HG03064 (cell line): ENCODE results near the gene ATP6V1E1.
"Not testable (repeated sequence)": the region's sequence is repeated elsewhere in the genome, so short reads cannot be mapped to it uniquely, and the experiment has no call there.

Experiments
- ATAC-seq: cut with Tn5 transposase; IDR thresholded peaks from one replicate; pipeline ENCODE4 v1.9.1; 2021; ENCODE audit warnings: low read depth; ENCODE audit not compliant: unreplicated experiment

Gene ATP6V1E1

GRCh38 chr22:17586831-17587440, 41.6 kb downstream of the ATP6V1E1 start:
- ATAC-seq = no peak

DNA sequence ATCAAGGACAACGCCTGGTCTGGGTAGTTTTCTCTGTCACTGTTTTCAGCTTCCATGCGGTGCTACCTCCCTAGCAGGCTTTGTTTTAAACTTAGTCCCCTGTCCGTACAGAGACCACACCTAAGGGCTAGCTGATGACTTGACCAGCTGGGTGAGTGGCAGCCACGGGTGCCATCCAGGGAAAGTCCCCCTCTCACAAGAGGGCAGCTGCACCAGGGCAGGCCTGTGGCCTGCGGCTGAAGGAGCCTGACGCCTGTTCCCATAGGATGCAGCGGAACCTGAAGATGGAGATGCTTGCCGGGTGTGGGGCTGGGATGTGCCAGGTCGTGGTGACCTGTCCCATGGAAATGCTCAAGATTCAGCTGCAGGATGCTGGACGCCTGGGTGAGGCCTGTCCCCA, 45.4 kb downstream of the ATP6V1E1 start:
- no peak for ATAC-seq

DNA sequence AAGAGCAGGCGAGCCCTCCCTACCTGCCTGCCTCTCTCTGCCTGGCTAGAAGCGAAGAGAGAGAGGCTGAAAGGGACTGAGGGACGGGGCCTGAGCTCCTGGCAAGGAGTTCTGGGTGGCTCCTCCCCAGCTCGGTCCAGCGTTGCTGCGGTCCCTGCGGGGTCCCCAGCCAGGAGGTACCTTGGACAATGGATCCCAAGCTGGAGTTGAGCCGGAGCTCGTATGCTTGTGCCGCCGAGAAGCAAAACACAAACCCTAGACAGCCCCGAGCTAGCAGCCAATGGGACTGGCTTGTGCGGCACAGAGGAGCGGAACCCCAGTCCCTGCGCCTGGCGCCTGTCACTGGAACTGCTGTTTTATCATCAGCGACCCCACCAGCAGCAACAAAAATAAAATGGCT, 46.9 kb downstream of the ATP6V1E1 start:
- no peak for ATAC-seq

- no peak for ATAC-seq
Measured at GRCh38 chr22:17581056-17581455, 47.5 kb downstream of the ATP6V1E1 start.

GRCh38 chr22:17580441-17581031, 48.0 kb downstream of the ATP6V1E1 start:
- ATAC-seq = no peak

DNA sequence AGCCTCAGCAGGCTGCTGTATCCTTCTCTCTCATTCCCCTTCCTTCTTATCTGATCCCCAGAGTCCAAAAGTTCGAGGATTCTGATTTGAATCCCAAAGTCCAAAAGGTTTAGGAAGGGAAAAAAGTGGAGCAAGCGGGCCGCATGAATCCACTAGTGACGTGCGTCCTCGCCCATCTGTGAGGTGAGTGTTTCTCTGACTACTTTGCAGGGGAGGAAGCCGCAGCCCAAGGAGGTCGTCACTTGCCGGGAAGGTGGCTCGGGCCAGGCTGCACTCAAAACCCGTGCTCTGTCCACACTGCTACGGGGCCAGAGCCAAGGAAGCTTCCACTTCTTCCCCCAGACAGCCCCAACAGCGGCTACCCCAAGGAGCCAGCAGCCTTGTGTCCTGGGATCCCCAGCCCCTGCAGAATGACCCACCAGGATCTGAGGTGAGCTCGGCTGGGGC, 49.0 kb downstream of the ATP6V1E1 start:
- ATAC-seq = no peak

DNA sequence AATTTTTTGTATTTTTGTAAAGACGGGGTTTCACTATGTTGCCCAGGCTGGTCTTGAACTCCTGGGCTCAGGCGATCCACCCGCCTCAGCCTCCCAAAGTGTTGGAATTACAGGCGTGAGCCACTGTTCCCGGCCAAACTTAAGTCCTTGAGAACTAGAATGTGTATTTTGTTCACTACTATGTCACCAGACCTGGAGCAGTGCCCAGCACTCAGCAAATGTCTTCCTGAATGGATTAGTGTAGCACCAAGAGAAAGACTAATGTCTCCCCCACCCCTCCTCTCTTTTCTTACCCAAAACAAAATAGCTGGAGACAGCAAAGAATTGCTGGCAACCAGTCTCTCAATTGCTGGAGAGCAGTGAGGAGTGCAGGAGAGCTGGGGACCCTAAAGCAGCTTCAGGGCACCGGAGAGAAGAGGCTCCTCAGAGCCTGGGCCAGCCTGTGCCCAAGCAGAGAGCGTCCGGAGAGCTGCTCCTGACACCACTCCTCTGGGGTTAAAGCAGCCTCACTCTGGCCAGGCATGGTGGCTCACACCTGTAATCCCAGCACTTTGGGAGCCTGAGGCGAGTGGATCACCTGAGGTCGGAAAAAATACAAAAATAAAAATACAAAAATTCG, 50.3 kb downstream of the ATP6V1E1 start:
- no peak for ATAC-seq

- ATAC-seq = no peak
Measured at GRCh38 chr22:17576470-17576869, 52.1 kb downstream of the ATP6V1E1 start.

- ATAC-seq = no peak
Measured at GRCh38 chr22:17575681-17576080, 52.9 kb downstream of the ATP6V1E1 start.

GRCh38 chr22:17575151-17575550, 53.4 kb downstream of the ATP6V1E1 start:
- ATAC-seq = no peak

DNA sequence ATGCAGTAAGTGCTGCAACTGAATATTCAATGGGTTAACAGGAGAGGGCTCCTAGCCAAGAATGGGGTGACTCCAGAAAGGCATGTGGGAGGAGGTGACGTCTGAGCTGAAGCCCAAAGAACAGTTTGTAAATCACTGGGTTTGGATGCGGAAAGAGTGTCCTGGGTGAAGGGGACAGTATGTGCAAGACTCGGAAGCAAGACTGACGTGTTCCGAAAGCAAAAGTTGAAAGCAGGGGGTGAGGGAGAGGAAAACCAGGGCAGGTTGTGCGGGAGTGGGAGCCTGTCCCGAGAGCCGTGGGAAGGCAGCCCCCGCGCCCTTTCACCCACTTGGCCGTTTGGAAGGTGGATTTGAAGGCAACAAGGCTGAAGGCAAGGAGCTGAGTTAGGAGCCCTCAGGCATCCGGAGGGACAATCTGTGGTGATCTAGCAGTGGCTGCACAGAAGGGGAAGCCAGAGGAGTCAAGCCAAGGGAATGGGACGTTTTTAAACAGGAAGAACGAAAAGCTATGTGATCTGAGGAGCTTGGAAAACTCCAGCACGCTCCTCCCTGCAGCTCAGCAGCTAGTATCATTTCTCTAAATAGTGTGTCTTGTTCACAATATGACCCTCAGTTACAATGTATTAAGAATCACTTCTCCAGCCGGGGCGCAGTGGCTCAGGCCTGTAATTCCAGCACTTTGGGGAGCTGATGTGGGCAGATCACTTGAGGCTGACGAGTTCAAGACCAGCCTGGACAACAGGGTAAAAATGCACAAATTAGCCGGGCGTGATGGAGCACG, 57.5 kb downstream of the ATP6V1E1 start:
- no peak for ATAC-seq

DNA sequence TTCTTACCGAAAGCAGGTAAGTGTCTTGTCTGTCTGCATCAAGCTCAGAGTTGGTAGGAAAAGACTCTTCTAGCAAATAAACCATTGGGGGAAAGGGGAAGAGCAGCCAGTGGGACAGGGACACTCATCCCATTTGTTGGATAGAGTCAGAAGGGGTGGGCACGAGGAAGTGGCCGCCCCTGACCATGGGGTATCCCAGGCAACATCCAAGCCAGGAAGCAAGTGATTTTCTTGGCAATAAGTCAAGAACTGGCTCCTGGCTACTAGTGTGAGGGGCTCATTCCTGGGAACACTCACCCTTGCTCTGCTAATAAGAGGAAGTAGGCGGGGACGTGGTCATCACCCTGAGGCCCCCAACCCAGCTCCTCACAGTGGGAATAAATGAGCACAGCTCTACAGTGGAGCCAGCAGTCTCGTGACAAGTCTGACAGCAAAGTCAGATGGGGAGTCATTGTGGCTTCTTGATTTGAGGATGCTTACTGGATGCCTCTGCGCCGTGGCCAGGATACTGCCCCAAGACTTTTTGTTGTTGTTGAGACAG, 58.5 kb downstream of the ATP6V1E1 start:
- no peak for ATAC-seq

GRCh38 chr22:17566776-17567175, 61.8 kb downstream of the ATP6V1E1 start:
- ATAC-seq = no peak

GRCh38 chr22:17566016-17566687, 62.4 kb downstream of the ATP6V1E1 start:
- not testable (repeated sequence) for ATAC-seq

- ATAC-seq = no peak
Measured at GRCh38 chr22:17563936-17564391, 64.6 kb downstream of the ATP6V1E1 start.

GRCh38 chr22:17562906-17563870, 65.4 kb downstream of the ATP6V1E1 start, which contains the start of gene SLC25A18:
Gene SLC25A18 (plus strand): TSS chr22:17563498. CDS start chr22:17579945, 16,447 bp downstream.
- no peak for ATAC-seq

- no peak for ATAC-seq
Measured at GRCh38 chr22:17559188-17559587, 69.4 kb downstream of the ATP6V1E1 start.

DNA sequence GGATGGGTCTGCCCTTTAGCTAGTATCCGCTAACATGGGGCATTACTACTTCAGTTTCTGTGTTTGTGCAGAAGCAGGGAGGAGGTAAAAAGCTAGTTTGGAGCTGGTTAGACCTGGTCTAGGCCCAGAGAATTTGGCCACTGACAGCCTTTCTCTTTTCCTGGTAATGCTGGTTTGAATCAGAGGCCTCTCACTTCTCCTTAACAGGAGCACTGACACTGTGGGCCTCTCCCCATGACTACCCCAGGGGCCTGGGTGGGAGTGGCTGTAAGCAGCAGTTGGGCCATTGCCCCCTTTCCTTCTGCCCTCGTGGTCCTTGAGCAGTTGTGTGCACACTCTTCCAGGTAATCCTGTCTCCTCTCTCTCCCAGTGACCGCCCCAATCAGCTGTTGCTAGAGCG, 73.7 kb downstream of the ATP6V1E1 start:
- no peak for ATAC-seq

- ATAC-seq = no peak
Measured at GRCh38 chr22:17552737-17553136, 75.8 kb downstream of the ATP6V1E1 start.
